Right lobe of liver (tissue), 4 donors: ENCODE measurements around the gene SIK1.

Experiments
- CTCF ChIP-seq, 4 donors: fragments of 200-600 bp in 3 of 4; fragments of 450-650 bp in 1 of 4; IDR thresholded peaks; one replicate each; pipeline versions ENCODE4 v1.5.1 to v1.8.0; 2016 to 2022; ENCODE audit warnings: antibody characterized with exemption in 4 of 4, mild to moderate bottlenecking in 2 of 4
- POLR2A ChIP-seq: fragments of 450-650 bp; IDR thresholded peaks from one replicate; pipeline ENCODE4 v1.6.1; 2017; ENCODE audit warnings: antibody characterized with exemption, mild to moderate bottlenecking
- donor health status: DM: no; HTN: no; CAD: no.
- donor health status: DM: no; HTN: no; CAD: no.
- donor health status: DM: no; HTN: yes; CAD: no.

- TF ChIP-seq POLR2A (no peak), CTCF (IDR thresholded peaks at IDR 0.05) (no peak)
Observed at GRCh38 chr21:43371786-43372185, 55.1 kb downstream of the SIK1 start.
